ENCODE data around the gene CLEC1B. TPM values are rescaled to one million over a fixed set of nuclear protein-coding genes. Genes with fewer than 3 reads are reported as not detected.
"Not testable (repeated sequence)": the region's sequence is repeated elsewhere in the genome, so short reads cannot be mapped to it uniquely, and the experiment has no call there.

CLEC1B gene
- polyA plus RNA-seq, 1 experiment = not detected

GRCh38 chr12:9969673-9970072, 29.2 kb downstream of the CLEC1B start:
- CTCF ChIA-PET = no interaction called here
- Histone ChIP-seq H3K27me3 (ENCODE audit: control insufficient read depth, insufficient read depth, low read length) (no peaks in the 10 kb centered on the region), H3K4me3 (ENCODE audit: low read depth, low read length) (no peak overlapping the region), H3K9me3 (ENCODE audit: control insufficient read depth, insufficient read depth, low read length) (no peaks in the 10 kb centered on the region), H3K27ac (ENCODE audit: low read depth, low read length) (no peak overlapping the region)
- TF ChIP-seq CTCF (IDR thresholded peaks at IDR 0.05; ENCODE audit: low read depth, low read length) = no peak
- no peak for DNase-seq (ENCODE audit: low read depth, low spot score)
- POLR2A ChIA-PET = no interaction called here

- POLR2A ChIA-PET = interaction anchor here (0.7 kb wide), 1 partner anchor 14 kb away, joined by 10 read pairs; no protein-coding TSS in a partner anchor
- Histone ChIP-seq H3K27ac (ENCODE audit: low read depth, low read length) (no peak overlapping the region), H3K4me3 (ENCODE audit: low read depth, low read length) (no peak overlapping the region), H3K27me3 (ENCODE audit: control insufficient read depth, insufficient read depth, low read length) (peaks cover 2% of the 10 kb centered on the region), H3K9me3 (ENCODE audit: control insufficient read depth, insufficient read depth, low read length) (no peaks in the 10 kb centered on the region)
- no peak for TF ChIP-seq CTCF (IDR thresholded peaks at IDR 0.05; ENCODE audit: low read depth, low read length)
- CTCF ChIA-PET = no interaction called here
- DNase-seq (ENCODE audit: low read depth, low spot score) = no peak
Measured at GRCh38 chr12:9961901-9962300, 37.0 kb downstream of the CLEC1B start.

GRCh38 chr12:9961106-9961505, 37.8 kb downstream of the CLEC1B start:
- Histone ChIP-seq H3K4me3 (ENCODE audit: low read depth, low read length) (no peak overlapping the region), H3K9me3 (ENCODE audit: control insufficient read depth, insufficient read depth, low read length) (no peaks in the 10 kb centered on the region), H3K27me3 (ENCODE audit: control insufficient read depth, insufficient read depth, low read length) (peaks cover 2% of the 10 kb centered on the region), H3K27ac (ENCODE audit: low read depth, low read length) (no peak overlapping the region)
- ChIA-PET CTCF (no interaction called here), POLR2A (no interaction called here)
- no peak for DNase-seq (ENCODE audit: low read depth, low spot score)
- no peak for TF ChIP-seq CTCF (IDR thresholded peaks at IDR 0.05; ENCODE audit: low read depth, low read length)

GRCh38 chr12:9960590-9960989, 38.3 kb downstream of the CLEC1B start:
- TF ChIP-seq CTCF (IDR thresholded peaks at IDR 0.05; ENCODE audit: low read depth, low read length) = no peak
- no peak overlapping the region for H3K4me3 ChIP-seq (ENCODE audit: low read depth, low read length)
- ChIA-PET CTCF (no interaction called here), POLR2A (no interaction called here)
- no peak overlapping the region for H3K27ac ChIP-seq (ENCODE audit: low read depth, low read length)
- no peak for DNase-seq (ENCODE audit: low read depth, low spot score)
- H3K9me3 ChIP-seq (ENCODE audit: control insufficient read depth, insufficient read depth, low read length) = no peaks in the 10 kb centered on the region
- H3K27me3 ChIP-seq (ENCODE audit: control insufficient read depth, insufficient read depth, low read length) = peaks cover 2% of the 10 kb centered on the region

- ChIA-PET CTCF (no interaction called here), POLR2A (interaction anchor here (0.7 kb wide), 1 partner anchor 36 kb away, joined by 3 read pairs; no protein-coding TSS in a partner anchor)
- no peak for TF ChIP-seq CTCF (IDR thresholded peaks at IDR 0.05; ENCODE audit: low read depth, low read length)
- DNase-seq (ENCODE audit: low read depth, low spot score) = no peak
- no peak overlapping the region for H3K4me3 ChIP-seq (ENCODE audit: low read depth, low read length)
- H3K9me3 ChIP-seq (ENCODE audit: control insufficient read depth, insufficient read depth, low read length) = no peaks in the 10 kb centered on the region
- H3K27me3 ChIP-seq (ENCODE audit: control insufficient read depth, insufficient read depth, low read length) = peaks cover 2% of the 10 kb centered on the region
- H3K27ac ChIP-seq (ENCODE audit: low read depth, low read length) = no peak overlapping the region
Measured at GRCh38 chr12:9957834-9958233, 41.1 kb downstream of the CLEC1B start.

GRCh38 chr12:9952954-9953729, 45.8 kb downstream of the CLEC1B start:
- H3K27me3 ChIP-seq (ENCODE audit: control insufficient read depth, insufficient read depth, low read length); H3K9me3 ChIP-seq (ENCODE audit: control insufficient read depth, insufficient read depth, low read length); H3K4me3 ChIP-seq (ENCODE audit: low read depth, low read length); H3K27ac ChIP-seq (ENCODE audit: low read depth, low read length); CTCF ChIA-PET; POLR2A ChIA-PET; DNase-seq (ENCODE audit: low read depth, low spot score): not testable (repeated sequence)

Data from AG04450 (cell line).